Measurements from ENCODE around the gene TCF12. TPM values are rescaled to one million over a fixed set of nuclear protein-coding genes. Genes with fewer than 3 reads are reported as not detected.

TCF12 gene
- total RNA-seq, 1 donor from 2014 or later = 194 TPM

DNA sequence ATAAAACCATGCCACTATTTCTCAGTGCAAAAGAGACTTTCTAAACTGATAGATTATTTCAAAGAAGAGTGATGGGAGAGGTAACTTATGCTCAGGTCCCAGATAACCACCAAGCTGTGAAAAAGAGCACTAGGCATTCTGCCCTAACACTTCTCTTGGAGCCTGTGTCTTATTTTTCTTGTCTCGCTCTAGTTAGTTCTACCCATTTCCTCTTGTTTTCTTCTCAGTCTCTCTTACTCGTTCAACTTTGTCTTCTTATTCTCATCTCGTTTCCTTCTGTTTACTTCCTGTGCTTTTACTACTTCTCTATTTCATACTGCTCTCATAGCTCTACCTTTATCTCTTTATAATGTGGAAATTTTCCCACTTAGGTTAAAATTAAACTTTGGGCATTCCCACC, 366.1 kb downstream of the TCF12 start:
- TF ChIP-seq, protein P1, sequence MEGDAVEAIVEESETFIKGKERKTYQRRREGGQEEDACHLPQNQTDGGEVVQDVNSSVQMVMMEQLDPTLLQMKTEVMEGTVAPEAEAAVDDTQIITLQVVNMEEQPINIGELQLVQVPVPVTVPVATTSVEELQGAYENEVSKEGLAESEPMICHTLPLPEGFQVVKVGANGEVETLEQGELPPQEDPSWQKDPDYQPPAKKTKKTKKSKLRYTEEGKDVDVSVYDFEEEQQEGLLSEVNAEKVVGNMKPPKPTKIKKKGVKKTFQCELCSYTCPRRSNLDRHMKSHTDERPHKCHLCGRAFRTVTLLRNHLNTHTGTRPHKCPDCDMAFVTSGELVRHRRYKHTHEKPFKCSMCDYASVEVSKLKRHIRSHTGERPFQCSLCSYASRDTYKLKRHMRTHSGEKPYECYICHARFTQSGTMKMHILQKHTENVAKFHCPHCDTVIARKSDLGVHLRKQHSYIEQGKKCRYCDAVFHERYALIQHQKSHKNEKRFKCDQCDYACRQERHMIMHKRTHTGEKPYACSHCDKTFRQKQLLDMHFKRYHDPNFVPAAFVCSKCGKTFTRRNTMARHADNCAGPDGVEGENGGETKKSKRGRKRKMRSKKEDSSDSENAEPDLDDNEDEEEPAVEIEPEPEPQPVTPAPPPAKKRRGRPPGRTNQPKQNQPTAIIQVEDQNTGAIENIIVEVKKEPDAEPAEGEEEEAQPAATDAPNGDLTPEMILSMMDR (IDR thresholded peaks at IDR 0.05; ENCODE audit: unreplicated experiment) = no peak
- Mint-ChIP-seq H3K36me3 (peaks cover 44% of the 10 kb centered on the region), H3K4me1 (no peaks in the 10 kb centered on the region), H3K27ac (peak overlapping the region; percentile 2), H3K27me3 (ENCODE audit: low read depth) (no peaks in the 10 kb centered on the region), H3K4me3 (no peak overlapping the region), H3K9me3 (no peaks in the 10 kb centered on the region)
- DNase-seq (ENCODE audit: low spot score in 2 of 2, unreplicated experiment in 2 of 2) = no peak

DNA sequence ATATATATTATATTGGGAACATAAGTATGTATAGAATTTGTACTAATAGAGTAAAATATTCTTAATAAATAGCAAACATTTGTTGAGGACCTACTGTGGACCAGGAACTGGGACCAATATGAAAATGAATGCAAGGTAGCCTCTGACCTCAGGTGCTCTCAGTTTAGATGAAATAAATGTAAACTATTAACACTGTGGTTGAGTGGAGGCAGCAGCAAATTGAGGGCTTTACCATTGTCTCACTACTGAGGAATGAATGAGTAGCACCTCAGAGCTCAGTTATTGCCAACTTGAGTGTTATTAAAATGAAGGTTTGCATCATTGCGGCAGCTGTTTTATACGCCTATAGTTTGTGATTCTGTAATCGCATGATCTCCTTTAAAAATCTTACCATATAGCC, 366.9 kb downstream of the TCF12 start:
- no peak for DNase-seq (ENCODE audit: low spot score in 2 of 2, unreplicated experiment in 2 of 2)
- Mint-ChIP-seq H3K27ac (no peak overlapping the region), H3K4me1 (no peaks in the 10 kb centered on the region), H3K9me3 (peaks cover 3% of the 10 kb centered on the region), H3K4me3 (no peak overlapping the region), H3K27me3 (ENCODE audit: low read depth) (no peaks in the 10 kb centered on the region), H3K36me3 (peaks cover 48% of the 10 kb centered on the region)
- TF ChIP-seq, protein P1 (IDR thresholded peaks at IDR 0.05; ENCODE audit: unreplicated experiment) = no peak

DNA sequence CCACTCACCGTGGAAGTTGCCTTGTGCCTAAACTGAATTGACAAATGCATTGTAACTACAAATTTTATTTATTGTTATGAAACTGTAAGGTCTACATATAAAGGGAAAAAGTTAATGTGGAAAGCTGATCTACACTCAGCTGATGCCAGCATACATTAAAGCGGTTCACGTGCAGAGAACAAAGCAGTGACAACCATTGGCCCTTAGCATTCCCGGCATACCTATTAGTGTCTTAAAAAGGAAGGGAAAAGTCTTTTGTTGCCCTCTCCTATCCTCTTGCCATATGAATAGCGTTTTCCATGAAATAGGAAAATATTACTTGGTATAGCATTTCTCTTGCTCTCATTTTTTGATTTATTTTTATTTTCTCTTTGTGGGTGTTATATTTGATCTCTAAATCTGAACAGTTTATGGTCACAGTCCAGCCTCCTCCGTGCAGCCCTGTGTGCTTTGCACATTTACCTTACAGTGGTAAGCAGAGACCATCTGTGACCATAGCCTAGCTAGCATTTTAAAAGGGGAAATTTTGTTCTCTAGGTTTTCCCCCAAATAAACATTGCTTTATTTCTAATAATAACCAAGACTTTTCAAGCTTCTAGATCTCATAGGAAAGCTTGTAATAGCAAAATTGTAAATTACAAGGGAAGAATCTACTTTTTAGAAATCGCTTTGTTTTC, 368.1 kb downstream of the TCF12 start:
- Mint-ChIP-seq H3K4me1 (no peaks in the 10 kb centered on the region), H3K9me3 (peaks cover 8% of the 10 kb centered on the region), H3K4me3 (no peak overlapping the region), H3K27ac (peak overlapping the region; percentile 68), H3K36me3 (peaks cover 50% of the 10 kb centered on the region), H3K27me3 (ENCODE audit: low read depth) (no peaks in the 10 kb centered on the region)
- DNase-seq (ENCODE audit: low spot score in 2 of 2, unreplicated experiment in 2 of 2) = no peak
- TF ChIP-seq, protein P1 (IDR thresholded peaks at IDR 0.05; ENCODE audit: unreplicated experiment) = no peak

DNA sequence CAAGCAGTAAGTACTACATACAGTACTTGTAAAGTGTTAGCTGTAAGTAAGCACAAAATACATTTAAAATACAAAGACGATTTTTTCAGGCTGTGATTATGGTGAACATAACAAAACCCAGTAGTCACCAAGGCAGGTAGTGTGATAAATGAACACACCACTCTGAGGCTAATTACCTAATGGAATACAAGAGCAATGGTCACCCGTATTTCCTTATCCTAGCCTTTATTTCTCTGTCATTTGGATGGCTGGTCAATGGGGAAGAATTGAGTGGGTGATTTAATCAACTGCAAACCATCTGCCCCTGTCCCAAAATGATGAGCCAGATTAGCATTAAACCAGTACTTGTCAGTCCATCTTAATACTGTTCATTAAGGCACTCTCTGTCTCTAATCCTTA, 368.7 kb downstream of the TCF12 start:
- H3K4me1 Mint-ChIP-seq = no peaks in the 10 kb centered on the region
- no peak overlapping the region for H3K4me3 Mint-ChIP-seq
- peaks cover 56% of the 10 kb centered on the region for H3K36me3 Mint-ChIP-seq
- H3K9me3 Mint-ChIP-seq = peaks cover 13% of the 10 kb centered on the region
- no peaks in the 10 kb centered on the region for H3K27me3 Mint-ChIP-seq (ENCODE audit: low read depth)
- TF ChIP-seq, protein P1 (IDR thresholded peaks at IDR 0.05; ENCODE audit: unreplicated experiment) = no peak
- DNase-seq (ENCODE audit: low spot score in 2 of 2, unreplicated experiment in 2 of 2) = no peak
- H3K27ac Mint-ChIP-seq = no peak overlapping the region

DNA sequence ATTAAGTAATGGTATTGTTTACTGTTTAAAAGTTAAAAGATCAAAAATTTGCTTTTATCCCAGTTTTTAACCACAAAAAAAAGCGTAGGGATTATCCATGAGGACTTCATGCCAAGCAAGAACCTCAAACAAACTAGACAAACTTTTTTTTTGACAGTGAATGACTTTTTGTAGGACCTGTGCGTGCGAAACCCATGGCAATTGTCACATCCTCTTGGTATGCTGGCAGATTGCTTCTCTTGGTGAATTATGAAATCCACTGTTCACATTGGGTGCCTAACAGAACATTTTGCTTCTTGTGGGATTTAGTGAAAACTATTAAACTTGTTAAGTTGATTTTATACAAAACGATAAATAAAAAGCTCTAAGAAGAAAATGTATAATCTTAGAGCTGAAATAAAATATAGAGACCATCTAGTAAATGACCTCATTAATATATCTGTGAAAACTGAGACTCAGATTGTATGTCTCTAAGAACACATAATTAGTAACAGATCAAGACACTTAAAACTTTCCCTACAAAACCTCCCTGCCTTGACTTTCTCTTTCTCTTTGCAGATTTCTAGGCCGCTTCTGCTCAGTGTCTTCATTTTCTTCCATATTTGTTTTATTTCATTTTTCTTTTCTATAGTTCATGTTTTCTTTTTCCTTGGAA, 370.6 kb downstream of the TCF12 start:
- no peak for DNase-seq (ENCODE audit: low spot score in 2 of 2, unreplicated experiment in 2 of 2)
- Mint-ChIP-seq H3K4me1 (no peaks in the 10 kb centered on the region), H3K36me3 (peaks cover 60% of the 10 kb centered on the region), H3K9me3 (peaks cover 25% of the 10 kb centered on the region), H3K27ac (no peak overlapping the region), H3K4me3 (no peak overlapping the region), H3K27me3 (ENCODE audit: low read depth) (no peaks in the 10 kb centered on the region)
- TF ChIP-seq, protein P1 (IDR thresholded peaks at IDR 0.05; ENCODE audit: unreplicated experiment) = no peak

All from mesothelial cell of epicardium (in vitro differentiated cells).